ENCODE measurements around the gene CRYL1. TPM values are rescaled to one million over a fixed set of nuclear protein-coding genes. Genes with fewer than 3 reads are reported as not detected.

The CRYL1 gene
- total and polyA plus RNA-seq, 5 donors from 2014 or later = 16.2 to 55.0 (median 53.6) TPM

- H3K9me3 Mint-ChIP-seq = peaks cover 0 to 2% (median 0%) of the 10 kb centered on the region in 7 donors
- peaks cover 0 to 4% (median 0%) of the 10 kb centered on the region in 4 donors for H3K4me1 Mint-ChIP-seq
- no peak overlapping the region for H3K4me3 Mint-ChIP-seq
- H3K27ac Mint-ChIP-seq = no peak overlapping the region
- no peaks in the 10 kb centered on the region for H3K9me3 ChIP-seq (ENCODE audit: control insufficient read depth in 2 of 2, low read length in 2 of 2)
- no peaks in the 10 kb centered on the region for H3K4me1 ChIP-seq (ENCODE audit: control insufficient read depth, insufficient read depth, low read length, poor library complexity, severe bottlenecking)
- H3K27me3 ChIP-seq (ENCODE audit: control insufficient read depth, insufficient read depth, low read length) = no peaks in the 10 kb centered on the region
- no peak for ATAC-seq (ENCODE audit: low read depth in 2 of 2)
- H3K36me3 ChIP-seq (ENCODE audit: control insufficient read depth, insufficient read depth, low read length) = no peaks in the 10 kb centered on the region
- peaks cover 7% of the 10 kb centered on the region for H3K36me3 Mint-ChIP-seq
- DNase-seq = no peak
- H3K27ac ChIP-seq (ENCODE audit: insufficient read depth, low read length, poor library complexity, severe bottlenecking) = no peak overlapping the region
- no peaks in the 10 kb centered on the region for H3K27me3 Mint-ChIP-seq
- no peak overlapping the region for H3K4me3 ChIP-seq (ENCODE audit: low read depth, low read length)
These were observed 131.5 kb downstream of the CRYL1 start for GRCh38 chr13:20394169-20394501.

GRCh38 chr13:20393273-20394168 is 132.1 kb downstream of the CRYL1 start:
- no peak overlapping the region for H3K4me3 ChIP-seq (ENCODE audit: low read depth, low read length)
- H3K9me3 Mint-ChIP-seq = peaks cover 0 to 2% (median 0%) of the 10 kb centered on the region in 7 donors
- DNase-seq (no peak), ATAC-seq (ENCODE audit: low read depth in 2 of 2) (no peak)
- no peaks in the 10 kb centered on the region for H3K27me3 Mint-ChIP-seq
- H3K4me1 ChIP-seq (ENCODE audit: control insufficient read depth, insufficient read depth, low read length, poor library complexity, severe bottlenecking) = no peaks in the 10 kb centered on the region
- H3K27ac ChIP-seq (ENCODE audit: insufficient read depth, low read length, poor library complexity, severe bottlenecking) = no peak overlapping the region
- peaks cover 7% of the 10 kb centered on the region for H3K36me3 Mint-ChIP-seq
- no peak overlapping the region for H3K4me3 Mint-ChIP-seq
- H3K27ac Mint-ChIP-seq = no peak overlapping the region
- H3K36me3 ChIP-seq (ENCODE audit: control insufficient read depth, insufficient read depth, low read length) = no peaks in the 10 kb centered on the region
- H3K27me3 ChIP-seq (ENCODE audit: control insufficient read depth, insufficient read depth, low read length) = no peaks in the 10 kb centered on the region
- H3K9me3 ChIP-seq (ENCODE audit: control insufficient read depth in 2 of 2, low read length in 2 of 2) = no peaks in the 10 kb centered on the region
- H3K4me1 Mint-ChIP-seq = peaks cover 0 to 4% (median 0%) of the 10 kb centered on the region in 4 donors

GRCh38 chr13:20392530-20392929 is 133.1 kb downstream of the CRYL1 start:
- ATAC-seq (ENCODE audit: low read depth in 2 of 2) = no peak
- H3K27me3 Mint-ChIP-seq = no peaks in the 10 kb centered on the region
- Histone ChIP-seq H3K9me3 (ENCODE audit: control insufficient read depth in 2 of 2, low read length in 2 of 2) (no peaks in the 10 kb centered on the region), H3K27ac (ENCODE audit: insufficient read depth, low read length, poor library complexity, severe bottlenecking) (no peak overlapping the region), H3K4me1 (ENCODE audit: control insufficient read depth, insufficient read depth, low read length, poor library complexity, severe bottlenecking) (no peaks in the 10 kb centered on the region), H3K36me3 (ENCODE audit: control insufficient read depth, insufficient read depth, low read length) (no peaks in the 10 kb centered on the region), H3K27me3 (ENCODE audit: control insufficient read depth, insufficient read depth, low read length) (no peaks in the 10 kb centered on the region), H3K4me3 (ENCODE audit: low read depth, low read length) (no peak overlapping the region)
- H3K27ac Mint-ChIP-seq = no peak overlapping the region
- H3K9me3 Mint-ChIP-seq = peaks cover 0 to 5% (median 0%) of the 10 kb centered on the region in 7 donors
- H3K36me3 Mint-ChIP-seq = peaks cover 7% of the 10 kb centered on the region
- no peak overlapping the region for H3K4me3 Mint-ChIP-seq
- DNase-seq = peak in 1 of 3 donors; percentile 14
- peaks cover 0 to 4% (median 3%) of the 10 kb centered on the region in 4 donors for H3K4me1 Mint-ChIP-seq

- Mint-ChIP-seq H3K27ac (no peak overlapping the region), H3K4me3 (no peak overlapping the region), H3K36me3 (peaks cover 5% of the 10 kb centered on the region), H3K27me3 (no peaks in the 10 kb centered on the region), H3K9me3 (peaks cover 0 to 5% (median 0%) of the 10 kb centered on the region in 7 donors), H3K4me1 (peaks cover 0 to 5% (median 4%) of the 10 kb centered on the region in 4 donors)
- Histone ChIP-seq H3K4me3 (ENCODE audit: low read depth, low read length) (no peak overlapping the region), H3K4me1 (ENCODE audit: control insufficient read depth, insufficient read depth, low read length, poor library complexity, severe bottlenecking) (no peaks in the 10 kb centered on the region), H3K9me3 (ENCODE audit: control insufficient read depth in 2 of 2, low read length in 2 of 2) (no peaks in the 10 kb centered on the region), H3K27me3 (ENCODE audit: control insufficient read depth, insufficient read depth, low read length) (no peaks in the 10 kb centered on the region), H3K27ac (ENCODE audit: insufficient read depth, low read length, poor library complexity, severe bottlenecking) (no peak overlapping the region), H3K36me3 (ENCODE audit: control insufficient read depth, insufficient read depth, low read length) (no peaks in the 10 kb centered on the region)
- ATAC-seq (ENCODE audit: low read depth in 2 of 2) (no peak), DNase-seq (peak in 1 of 3 donors; percentile 14)
These were observed 133.8 kb downstream of the CRYL1 start for GRCh38 chr13:20391597-20392452.

GRCh38 chr13:20390526-20391175 is 135.0 kb downstream of the CRYL1 start:
- no peak overlapping the region for H3K27ac Mint-ChIP-seq
- no peak for ATAC-seq (ENCODE audit: low read depth in 2 of 2)
- H3K4me1 Mint-ChIP-seq = peaks cover 0 to 4% (median 3%) of the 10 kb centered on the region in 4 donors
- Histone ChIP-seq H3K4me3 (ENCODE audit: low read depth, low read length) (no peak overlapping the region), H3K36me3 (ENCODE audit: control insufficient read depth, insufficient read depth, low read length) (no peaks in the 10 kb centered on the region), H3K27me3 (ENCODE audit: control insufficient read depth, insufficient read depth, low read length) (no peaks in the 10 kb centered on the region), H3K27ac (ENCODE audit: insufficient read depth, low read length, poor library complexity, severe bottlenecking) (no peak overlapping the region), H3K9me3 (ENCODE audit: control insufficient read depth in 2 of 2, low read length in 2 of 2) (no peaks in the 10 kb centered on the region), H3K4me1 (ENCODE audit: control insufficient read depth, insufficient read depth, low read length, poor library complexity, severe bottlenecking) (no peaks in the 10 kb centered on the region)
- DNase-seq = no peak
- peaks cover 0 to 2% (median 0%) of the 10 kb centered on the region in 7 donors for H3K9me3 Mint-ChIP-seq
- no peak overlapping the region for H3K4me3 Mint-ChIP-seq
- H3K27me3 Mint-ChIP-seq = no peaks in the 10 kb centered on the region
- H3K36me3 Mint-ChIP-seq = no peaks in the 10 kb centered on the region

- DNase-seq = no peak
- no peak overlapping the region for H3K4me3 Mint-ChIP-seq
- peak overlapping the region in 1 of 3 donors; percentile 9 for H3K27ac Mint-ChIP-seq
- ATAC-seq (ENCODE audit: low read depth in 2 of 2) = no peak
- no peaks in the 10 kb centered on the region for H3K36me3 ChIP-seq (ENCODE audit: control insufficient read depth, insufficient read depth, low read length)
- no peaks in the 10 kb centered on the region for H3K4me1 ChIP-seq (ENCODE audit: control insufficient read depth, insufficient read depth, low read length, poor library complexity, severe bottlenecking)
- H3K9me3 ChIP-seq (ENCODE audit: control insufficient read depth in 2 of 2, low read length in 2 of 2) = no peaks in the 10 kb centered on the region
- H3K36me3 Mint-ChIP-seq = no peaks in the 10 kb centered on the region
- H3K4me1 Mint-ChIP-seq = peaks cover 0 to 4% (median 3%) of the 10 kb centered on the region in 4 donors
- no peak overlapping the region for H3K4me3 ChIP-seq (ENCODE audit: low read depth, low read length)
- H3K27ac ChIP-seq (ENCODE audit: insufficient read depth, low read length, poor library complexity, severe bottlenecking) = no peak overlapping the region
- no peaks in the 10 kb centered on the region for H3K27me3 Mint-ChIP-seq
- H3K27me3 ChIP-seq (ENCODE audit: control insufficient read depth, insufficient read depth, low read length) = no peaks in the 10 kb centered on the region
- H3K9me3 Mint-ChIP-seq = peaks cover 0 to 2% (median 0%) of the 10 kb centered on the region in 7 donors
These were observed 135.7 kb downstream of the CRYL1 start for GRCh38 chr13:20389696-20390525.

GRCh38 chr13:20388184-20388583 is 137.5 kb downstream of the CRYL1 start:
- Histone ChIP-seq H3K9me3 (ENCODE audit: control insufficient read depth in 2 of 2, low read length in 2 of 2) (no peaks in the 10 kb centered on the region), H3K36me3 (ENCODE audit: control insufficient read depth, insufficient read depth, low read length) (no peaks in the 10 kb centered on the region), H3K4me3 (ENCODE audit: low read depth, low read length) (no peak overlapping the region), H3K27ac (ENCODE audit: insufficient read depth, low read length, poor library complexity, severe bottlenecking) (no peak overlapping the region), H3K27me3 (ENCODE audit: control insufficient read depth, insufficient read depth, low read length) (no peaks in the 10 kb centered on the region), H3K4me1 (ENCODE audit: control insufficient read depth, insufficient read depth, low read length, poor library complexity, severe bottlenecking) (no peaks in the 10 kb centered on the region)
- Mint-ChIP-seq H3K27me3 (peaks cover 7% of the 10 kb centered on the region), H3K4me1 (peaks cover 0 to 4% (median 3%) of the 10 kb centered on the region in 4 donors), H3K36me3 (no peaks in the 10 kb centered on the region), H3K4me3 (no peak overlapping the region), H3K27ac (peak overlapping the region in 1 of 3 donors; percentile 49), H3K9me3 (peaks cover 0 to 4% (median 0%) of the 10 kb centered on the region in 7 donors)
- DNase-seq (no peak), ATAC-seq (ENCODE audit: low read depth in 2 of 2) (no peak)

Measured in CD4-positive, CD25-positive, alpha-beta regulatory T cell (primary cell).